GM12878 (cell line): Measurements from ENCODE around the gene PPP1R12B. TPM values are rescaled to one million over a fixed set of nuclear protein-coding genes. Genes with fewer than 3 reads are reported as not detected.

ENCODE experiments used
- ATAC-seq: fragments of 200-7000 bp; cut with Tn5 transposase; 3 replicates; pipeline ENCODE4 v1.9.1; 2020; ENCODE audit warnings: mild to moderate bottlenecking, moderate library complexity
- BruUV-seq: library from RNA; stranded (reverse); fragments of 400-500 nt; replicated peaks from 2 replicates; lab custom pipeline; 2021; lab: Mats Ljungman, UMichigan
- CTCF ChIA-PET: fragments of 300-600 bp; sonication (Branson Sonifier 250); formaldehyde crosslinking; extraction: SDS; loops from one replicate; lab custom pipeline; 2021; ENCODE audit warnings: inconsistent platforms; lab: Yijun Ruan, JAX
- POLR2A ChIA-PET: fragments of 350-600 bp; formaldehyde crosslinking; extraction: SDS; loops from one replicate; lab custom pipeline; 2021; ENCODE audit warnings: inconsistent platforms; lab: Charles Lee
- RAD21 ChIA-PET: fragments of 300-600 bp; sonication (Branson Sonifier 250); formaldehyde crosslinking; loops from one replicate; lab custom pipeline; 2023; ENCODE audit warnings: antibody characterized with exemption; ENCODE audit not compliant: unreplicated experiment; lab: Charles Lee
- SMC1A ChIA-PET: fragments of 300-600 bp; sonication (Branson Sonifier 250); formaldehyde crosslinking; loops from one replicate; lab custom pipeline; 2023; ENCODE audit not compliant: unreplicated experiment, uncharacterized antibody; lab: Charles Lee
- DNase-seq: peaks from one replicate; pipeline ENCODE4 v3.0.0-alpha.2; 2011; ENCODE audit warnings: low read depth, low spot score
- FAIRE-seq: peaks from 3 replicates; lab custom pipeline; 2011; peaks lifted over from hg19 to GRCh38; lab: Jason Lieb, UNC
- H2AFZ ChIP-seq: 2 replicates; pipeline ENCODE4 v1.6.0; 2011; ENCODE audit warnings: low read depth, low read length, control low read depth; ENCODE audit not compliant: control insufficient read depth
- H3K27ac ChIP-seq: 2 replicates; pipeline ENCODE4 v1.5.1; 2011; ENCODE audit warnings: control low read depth; ENCODE audit not compliant: control insufficient read depth, insufficient read depth
- H3K27me3 ChIP-seq, 2 experiments: replicated peaks in 1 of 2; 2 replicates each; pipeline versions ENCODE4 v1.6.0 to v1.6.1; 2011; ENCODE audit warnings: low read length in 1 of 2; ENCODE audit not compliant: control insufficient read depth in 2 of 2, insufficient read depth in 2 of 2
- H3K36me3 ChIP-seq, 2 experiments: 2 replicates each; pipeline ENCODE4 v1.5.1; 2011; ENCODE audit warnings: low read length in 1 of 2; ENCODE audit not compliant: control insufficient read depth in 2 of 2, insufficient read depth in 2 of 2
- H3K4me1 ChIP-seq: 2 replicates; pipeline ENCODE4 v1.6.1; 2011; ENCODE audit warnings: mild to moderate bottlenecking, low read length, moderate library complexity, mixed read lengths; ENCODE audit not compliant: control insufficient read depth, insufficient read depth
- H3K4me2 ChIP-seq: 2 replicates; pipeline ENCODE4 v1.6.0; 2011; ENCODE audit warnings: control low read depth; ENCODE audit not compliant: control insufficient read depth, insufficient read depth
- H3K4me3 ChIP-seq: fragments of 200-600 bp; sonication (generic); 2 replicates; pipeline ENCODE4 v1.5.1; 2016
- H3K79me2 ChIP-seq: 2 replicates; pipeline ENCODE4 v1.6.0; 2011; ENCODE audit warnings: low read length; ENCODE audit not compliant: control insufficient read depth, insufficient read depth
- H3K9ac ChIP-seq: 2 replicates; pipeline ENCODE4 v1.8.0; 2011; ENCODE audit warnings: low read length, control low read depth, mixed read lengths; ENCODE audit not compliant: control insufficient read depth, insufficient read depth
- H3K9me3 ChIP-seq: replicated peaks from 3 replicates; pipeline ENCODE4 v1.5.1; 2011; ENCODE audit warnings: mild to moderate bottlenecking, low read length; ENCODE audit not compliant: control insufficient read depth, insufficient read depth
- H4K20me1 ChIP-seq: 2 replicates; pipeline ENCODE4 v1.6.0; 2011; ENCODE audit not compliant: control insufficient read depth, insufficient read depth
- BMI1 ChIP-seq: fragments of 450-650 bp; IDR thresholded peaks from 2 replicates; pipeline ENCODE4 v1.6.1; 2016; ENCODE audit warnings: mild to moderate bottlenecking, moderate library complexity, borderline replicate concordance
- MEF2B ChIP-seq: fragments of 450-650 bp; IDR thresholded peaks from 2 replicates; pipeline ENCODE4 v1.6.1; 2018; ENCODE audit warnings: mild to moderate bottlenecking, moderate library complexity; ENCODE audit not compliant: partially characterized antibody, poor library complexity, severe bottlenecking
- NBN ChIP-seq: fragments of 450-650 bp; IDR thresholded peaks from 2 replicates; pipeline ENCODE4 v1.6.1; 2016
- NR2C1 ChIP-seq: fragments of 450-650 bp; IDR thresholded peaks from 2 replicates; pipeline ENCODE4 v1.6.1; 2017; ENCODE audit warnings: antibody characterized with exemption, mild to moderate bottlenecking, moderate library complexity
- PAX8 ChIP-seq: fragments of 450-650 bp; IDR thresholded peaks from 2 replicates; pipeline ENCODE4 v1.6.1; 2017; ENCODE audit warnings: mild to moderate bottlenecking, moderate library complexity
- SIX5 ChIP-seq: IDR thresholded peaks from 2 replicates; pipeline ENCODE4 v1.6.1; 2011; ENCODE audit warnings: mild to moderate bottlenecking, low read depth, low read length, moderate library complexity; ENCODE audit not compliant: severe bottlenecking
- TCF7 ChIP-seq: IDR thresholded peaks from 2 replicates; pipeline ENCODE4 v1.6.1; 2014; ENCODE audit warnings: antibody characterized with exemption, borderline replicate concordance
- ZNF207 ChIP-seq: fragments of 450-650 bp; IDR thresholded peaks from 2 replicates; pipeline ENCODE4 v1.6.1; 2014; ENCODE audit warnings: antibody characterized with exemption, mild to moderate bottlenecking, borderline replicate concordance
- ZNF592 ChIP-seq: fragments of 450-650 bp; IDR thresholded peaks from 2 replicates; pipeline ENCODE4 v1.6.1; 2017; ENCODE audit warnings: mild to moderate bottlenecking, moderate library complexity
- WGBS: methylation state at CpG from one replicate; pipeline ENCODE4 v1.1.6; 2016; ENCODE audit warnings: low lambda C conversion rate; ENCODE audit not compliant: insufficient replicate concordance, insufficient coverage; ENCODE audit errors: missing lambda C conversion rate; 5-methylcytosine and 5-hydroxymethylcytosine counted together
- in situ Hi-C: fragments of 300-500 bp; cut with MboI; formaldehyde crosslinking; loops from 9 replicates; pipeline ENCODE4 v1.14.3; 2018; ENCODE audit warnings: mixed read lengths
- intact Hi-C: fragments of 100-400 bp; cut with micrococcal nuclease; formaldehyde crosslinking; loops from one replicate; pipeline ENCODE4 v1.14.2; 2022; ENCODE audit not compliant: unreplicated experiment
- polyA plus RNA-seq, 11 experiments: library from polyadenylated mRNA; depleted of rRNA in 4 of 11; unstranded in 6 of 11; stranded (reverse) in 5 of 11; fragments of >200 nt; fragmentation: Nextera tagmentation in 4 of 11; fragmentation: Illumina TruSeq in 1 of 11; extraction: Ambion mirVana in 4 of 11; extraction: Trizol in 1 of 11; gene quantifications; 1 replicate in 1 of 11; 2 replicates in 10 of 11; pipeline versions ENCODE4 v1.2.1 to v1.2.3, GENCODE V29; 2011 to 2016; ENCODE audit warnings: inconsistent platforms in 2 of 11, missing spikeins in 2 of 11, low read depth in 1 of 11
- total RNA-seq, 4 experiments: library from RNA; depleted of rRNA in 3 of 4; stranded (reverse); fragments of >200 nt in 3 of 4; fragmentation: Illumina TruSeq in 1 of 4; extraction: Trizol in 1 of 4; gene quantifications; 2 replicates each; pipeline versions ENCODE4 v1.2.1 to v1.2.3, GENCODE V29; 2013 to 2021
- TF ChIP-seq, protein P1 (sequence below): IDR thresholded peaks from 2 replicates; pipeline ENCODE4 v1.6.1; 2011; ENCODE audit warnings: low read depth, low read length, improper control_type of control experiment, borderline replicate concordance
- TF ChIP-seq, protein P2 (sequence below): fragments of 450-650 bp; IDR thresholded peaks from 2 replicates; pipeline ENCODE4 v1.6.1; 2018; ENCODE audit warnings: mild to moderate bottlenecking, low read depth, moderate library complexity; ENCODE audit not compliant: partially characterized antibody

PPP1R12B gene
- total and polyA plus RNA-seq, 10 of the 15 experiments (the other 5 are each of a cell fraction or from before 2014, with no cell fraction given): 0.29 to 9.4 (median 4.7) TPM

- Histone ChIP-seq H3K4me2 (no peak overlapping the region), H3K4me3 (no peak overlapping the region), H4K20me1 (no peaks in the 10 kb centered on the region), H2AFZ (no peak overlapping the region), H3K4me1 (no peaks in the 10 kb centered on the region), H3K27ac (no peak overlapping the region), H3K9me3 (no peaks in the 10 kb centered on the region), H3K9ac (no peak overlapping the region), H3K27me3 (no peaks in the 10 kb centered on the region), H3K36me3 (no peaks in the 10 kb centered on the region), H3K79me2 (no peaks in the 10 kb centered on the region)
- ChIA-PET SMC1A (interaction anchor here (1.7 to 2.2 kb wide), 2 partner anchors 10 to 74 kb away, joined by 3 to 6 read pairs; no protein-coding TSS in a partner anchor), CTCF (no interaction called here), RAD21 (interaction anchor here (1.1 kb wide), 1 partner anchor 34 kb away, joined by 3 read pairs; no protein-coding TSS in a partner anchor), POLR2A (no interaction called here)
- TF ChIP-seq ZNF207 (no peak), PAX8 (no peak), SIX5 (no peak), ZNF592 (no peak), BMI1 (no peak), NR2C1 (no peak), NBN (no peak), MEF2B (no peak), TCF7 (no peak)
- TF ChIP-seq, protein P1, sequence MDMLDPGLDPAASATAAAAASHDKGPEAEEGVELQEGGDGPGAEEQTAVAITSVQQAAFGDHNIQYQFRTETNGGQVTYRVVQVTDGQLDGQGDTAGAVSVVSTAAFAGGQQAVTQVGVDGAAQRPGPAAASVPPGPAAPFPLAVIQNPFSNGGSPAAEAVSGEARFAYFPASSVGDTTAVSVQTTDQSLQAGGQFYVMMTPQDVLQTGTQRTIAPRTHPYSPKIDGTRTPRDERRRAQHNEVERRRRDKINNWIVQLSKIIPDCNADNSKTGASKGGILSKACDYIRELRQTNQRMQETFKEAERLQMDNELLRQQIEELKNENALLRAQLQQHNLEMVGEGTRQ: no peak
- TF ChIP-seq, protein P2, sequence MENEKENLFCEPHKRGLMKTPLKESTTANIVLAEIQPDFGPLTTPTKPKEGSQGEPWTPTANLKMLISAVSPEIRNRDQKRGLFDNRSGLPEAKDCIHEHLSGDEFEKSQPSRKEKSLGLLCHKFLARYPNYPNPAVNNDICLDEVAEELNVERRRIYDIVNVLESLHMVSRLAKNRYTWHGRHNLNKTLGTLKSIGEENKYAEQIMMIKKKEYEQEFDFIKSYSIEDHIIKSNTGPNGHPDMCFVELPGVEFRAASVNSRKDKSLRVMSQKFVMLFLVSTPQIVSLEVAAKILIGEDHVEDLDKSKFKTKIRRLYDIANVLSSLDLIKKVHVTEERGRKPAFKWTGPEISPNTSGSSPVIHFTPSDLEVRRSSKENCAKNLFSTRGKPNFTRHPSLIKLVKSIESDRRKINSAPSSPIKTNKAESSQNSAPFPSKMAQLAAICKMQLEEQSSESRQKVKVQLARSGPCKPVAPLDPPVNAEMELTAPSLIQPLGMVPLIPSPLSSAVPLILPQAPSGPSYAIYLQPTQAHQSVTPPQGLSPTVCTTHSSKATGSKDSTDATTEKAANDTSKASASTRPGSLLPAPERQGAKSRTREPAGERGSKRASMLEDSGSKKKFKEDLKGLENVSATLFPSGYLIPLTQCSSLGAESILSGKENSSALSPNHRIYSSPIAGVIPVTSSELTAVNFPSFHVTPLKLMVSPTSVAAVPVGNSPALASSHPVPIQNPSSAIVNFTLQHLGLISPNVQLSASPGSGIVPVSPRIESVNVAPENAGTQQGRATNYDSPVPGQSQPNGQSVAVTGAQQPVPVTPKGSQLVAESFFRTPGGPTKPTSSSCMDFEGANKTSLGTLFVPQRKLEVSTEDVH: no peak
- BruUV-seq: no TSS peak
- 97% methylated on average over 6 of the region's 6 CpGs for WGBS
- in situ Hi-C loops (no loop called here), intact Hi-C loops (no loop called here)
- no peak for FAIRE-seq
- ATAC-seq: no peak
- DNase-seq: no peak
Measured at GRCh38 chr1:202540014-202540413, 191.5 kb downstream of the PPP1R12B start.
